OCI-LY7 (cell line): ENCODE results near the gene FANCI. TPM values are rescaled to one million over a fixed set of nuclear protein-coding genes. Genes with fewer than 3 reads are reported as not detected.

Source experiments
- BruUV-seq: library from RNA; stranded (reverse); fragments of 400-500 nt; replicated peaks from 2 replicates; lab custom pipeline; 2021; lab: Mats Ljungman, UMichigan
- CTCF ChIA-PET: fragments of 300-600 bp; sonication (Branson Sonifier 250); formaldehyde crosslinking; loops from one replicate; lab custom pipeline; 2022; ENCODE audit warnings: antibody characterized with exemption; ENCODE audit not compliant: unreplicated experiment; lab: Charles Lee
- POLR2A ChIA-PET: fragments of 300-600 bp; sonication (Branson Sonifier 250); formaldehyde crosslinking; loops from one replicate; lab custom pipeline; 2022; ENCODE audit warnings: antibody characterized with exemption; lab: Charles Lee
- DNase-seq: peaks from one replicate; pipeline ENCODE4 v3.0.0-alpha.2; 2015; ENCODE audit warnings: low spot score
- H2AFZ ChIP-seq: fragments of 200-600 bp; sonication (generic), shearing (Covaris generic); 2 replicates; pipeline ENCODE4 v1.6.1; 2014; ENCODE audit warnings: mild to moderate bottlenecking, antibody characterized with exemption, low read length, moderate library complexity
- H3K27ac ChIP-seq: fragments of 200-600 bp; sonication (generic); 2 replicates; pipeline ENCODE4 v1.5.1; 2014; ENCODE audit warnings: mixed run types, low read depth, mild to moderate bottlenecking, moderate library complexity, low read length, inconsistent platforms; ENCODE audit not compliant: poor library complexity, severe bottlenecking
- H3K36me3 ChIP-seq: fragments of 200-600 bp; sonication (generic); 2 replicates; pipeline ENCODE4 v1.6.1; 2014; ENCODE audit warnings: mild to moderate bottlenecking, antibody characterized with exemption, low read length, moderate library complexity, mixed read lengths; ENCODE audit not compliant: insufficient read depth
- H3K4me1 ChIP-seq: fragments of 200-600 bp; sonication (generic); 2 replicates; pipeline ENCODE4 v1.5.1; 2014; ENCODE audit warnings: mild to moderate bottlenecking, low read length; ENCODE audit not compliant: insufficient read depth, poor library complexity, severe bottlenecking
- H3K4me2 ChIP-seq: fragments of 200-600 bp; sonication (generic); 2 replicates; pipeline ENCODE4 v1.6.1; 2014; ENCODE audit warnings: mild to moderate bottlenecking, low read length
- H3K4me3 ChIP-seq: fragments of 200-600 bp; sonication (generic); 2 replicates; pipeline ENCODE4 v1.5.1; 2014; ENCODE audit warnings: mild to moderate bottlenecking, low read depth, low read length; ENCODE audit not compliant: poor library complexity, severe bottlenecking
- H3K79me2 ChIP-seq: fragments of 200-600 bp; sonication (generic); 2 replicates; pipeline ENCODE4 v1.6.1; 2016; ENCODE audit warnings: low read depth, mild to moderate bottlenecking, low read length, moderate library complexity, mixed read lengths; ENCODE audit not compliant: insufficient read depth
- H3K9me2 ChIP-seq: fragments of 200-600 bp; sonication (generic); 2 replicates; pipeline ENCODE4 v1.6.1; 2016; ENCODE audit warnings: mild to moderate bottlenecking, low read length, mixed read lengths; ENCODE audit not compliant: insufficient read depth
- H3K9me3 ChIP-seq: fragments of 200-600 bp; sonication (generic); 2 replicates; pipeline ENCODE4 v1.6.1; 2014; ENCODE audit warnings: mild to moderate bottlenecking, mixed run types, low read length, mixed read lengths
- H4K20me1 ChIP-seq: fragments of 200-600 bp; sonication (generic); 2 replicates; pipeline ENCODE4 v1.6.1; 2014; ENCODE audit warnings: mild to moderate bottlenecking, antibody characterized with exemption, low read length, moderate library complexity, mixed read lengths; ENCODE audit not compliant: insufficient read depth
- CTCF ChIP-seq: fragments of 200-600 bp; sonication (generic); conservative IDR thresholded peaks from 2 replicates; pipeline ENCODE4 v1.5.1; 2014; ENCODE audit warnings: mild to moderate bottlenecking, antibody characterized with exemption, low read length, moderate library complexity, mixed read lengths
- EZH2phosphoT487 ChIP-seq: fragments of 200-600 bp; sonication (generic); IDR thresholded peaks from 2 replicates; pipeline ENCODE4 v1.6.1; 2018; ENCODE audit warnings: low read depth, borderline replicate concordance, mild to moderate bottlenecking, mixed run types, antibody characterized with exemption, low read length, moderate library complexity, mixed read lengths
- intact Hi-C: fragments of 100-400 bp; cut with micrococcal nuclease; formaldehyde crosslinking; loops from one replicate; pipeline ENCODE4 v1.10.0; 2022; ENCODE audit not compliant: unreplicated experiment
- total RNA-seq, 2 experiments: library from RNA; depleted of rRNA in 1 of 2; stranded (reverse); fragments of >200 nt in 1 of 2; shearing (Covaris generic) in 1 of 2; gene quantifications; 2 replicates each; pipeline ENCODE4 v1.2.3, GENCODE V29; 2014 to 2022

The FANCI gene
- total RNA-seq, 2 experiments from 2014 or later = 112 to 211 TPM

GRCh38 chr15:89360294-89360971, 116.7 kb downstream of the FANCI start:
- Histone ChIP-seq H3K4me1 (peaks cover 3% of the 10 kb centered on the region), H3K36me3 (no peaks in the 10 kb centered on the region), H2AFZ (no peak overlapping the region), H3K4me3 (no peak overlapping the region), H3K9me2 (no peaks in the 10 kb centered on the region), H3K9me3 (no peaks in the 10 kb centered on the region), H3K79me2 (no peaks in the 10 kb centered on the region), H3K4me2 (no peak overlapping the region), H3K27ac (no peak overlapping the region), H4K20me1 (no peaks in the 10 kb centered on the region)
- TF ChIP-seq EZH2phosphoT487 (no peak), CTCF (no peak)
- ChIA-PET POLR2A (no interaction called here), CTCF (interaction anchor here (0.5 to 1.3 kb wide), 4 partner anchors 80 to 873 kb away, joined by 3 to 6 read pairs (median 4); no protein-coding TSS in a partner anchor)
- DNase-seq = no peak
- intact Hi-C loops = no loop called here
- BruUV-seq = no TSS peak

- no peak for TF ChIP-seq CTCF
These were observed 117.8 kb downstream of the FANCI start for GRCh38 chr15:89361451-89362202.

More at GRCh38 chr15:89361451-89362202, 117.8 kb downstream of the FANCI start:
- no peaks in the 10 kb centered on the region for H3K9me2 ChIP-seq
- peaks cover 3% of the 10 kb centered on the region for H3K4me1 ChIP-seq
- POLR2A ChIA-PET = no interaction called here
- no peaks in the 10 kb centered on the region for H3K79me2 ChIP-seq
- H3K4me3 ChIP-seq = no peak overlapping the region
- no peak for DNase-seq
- no peak overlapping the region for H3K27ac ChIP-seq
- intact Hi-C loops = no loop called here
- CTCF ChIA-PET = interaction anchor here (1.3 kb wide), 1 partner anchor 109 kb away, joined by 5 read pairs; no protein-coding TSS in a partner anchor
- no peak overlapping the region for H2AFZ ChIP-seq
- H3K36me3 ChIP-seq = no peaks in the 10 kb centered on the region
- H3K9me3 ChIP-seq = no peaks in the 10 kb centered on the region
- BruUV-seq = no TSS peak
- no peak overlapping the region for H3K4me2 ChIP-seq
- H4K20me1 ChIP-seq = no peaks in the 10 kb centered on the region
